NCI-H524 (cell line): Measurements from ENCODE around the gene PIK3C2B.
"Not testable (repeated sequence)": the region's sequence is repeated elsewhere in the genome, so short reads cannot be mapped to it uniquely, and the experiment has no call there.

ENCODE experiments used
- DNase-seq, 2 experiments: peaks; one replicate each; lab custom pipeline; 2025; lab: John Stamatoyannopoulos, UW

Gene PIK3C2B

GRCh38 chr1:204507317-204508105, 12.9 kb upstream of the PIK3C2B start:
- DNase-seq = peak; percentile 31 to 69

GRCh38 chr1:204506969-204507316, 12.3 kb upstream of the PIK3C2B start:
- peak; percentile 76 to 90 for DNase-seq

- peak; percentile 86 to 91 for DNase-seq
These were observed 11.8 kb upstream of the PIK3C2B start for GRCh38 chr1:204506201-204506968.

- DNase-seq = no peak
These were observed 11.1 kb upstream of the PIK3C2B start for GRCh38 chr1:204505674-204506200.

GRCh38 chr1:204503913-204504519, 9.4 kb upstream of the PIK3C2B start:
- no peak for DNase-seq

GRCh38 chr1:204503122-204503912, 8.7 kb upstream of the PIK3C2B start:
- peak; percentile 47 to 82 for DNase-seq

- DNase-seq = peak in 1 of 2 experiments; percentile 6
These were observed 7.6 kb upstream of the PIK3C2B start for GRCh38 chr1:204502241-204502640.

GRCh38 chr1:204499511-204500468, 5.2 kb upstream of the PIK3C2B start:
- DNase-seq = peak; percentile 66 to 84

GRCh38 chr1:204498981-204499380, 4.4 kb upstream of the PIK3C2B start:
- DNase-seq = no peak

- no peak for DNase-seq
These were observed 1.2 kb upstream of the PIK3C2B start for GRCh38 chr1:204495777-204496176.

- DNase-seq = peak in 1 of 2 experiments; percentile 35
These were observed 611 bp upstream of the PIK3C2B start for GRCh38 chr1:204495078-204495753.

- DNase-seq = peak in 1 of 2 experiments; percentile 51
These were observed 673 bp downstream of the PIK3C2B start for GRCh38 chr1:204493984-204494280.

GRCh38 chr1:204493145-204493983, 1.2 kb downstream of the PIK3C2B start:
- DNase-seq = peak in 1 of 2 experiments; percentile 48

GRCh38 chr1:204491655-204492054, 3.0 kb downstream of the PIK3C2B start:
- DNase-seq = no peak

- DNase-seq = no peak
These were observed 7.4 kb downstream of the PIK3C2B start for GRCh38 chr1:204487256-204487615.

GRCh38 chr1:204486513-204487255, 7.9 kb downstream of the PIK3C2B start:
- DNase-seq = not testable (repeated sequence)

- DNase-seq = no peak
These were observed 10.8 kb downstream of the PIK3C2B start for GRCh38 chr1:204483791-204484190.

- peak in 1 of 2 experiments; percentile 27 for DNase-seq
These were observed 14.1 kb downstream of the PIK3C2B start for GRCh38 chr1:204480515-204480914.
